ENCODE measurements around the gene CARD11.

Gene CARD11

GRCh38 chr7:2856388-2857169, 187.1 kb downstream of the CARD11 start:
- H3K4me3 ChIP-seq (ENCODE audit: low read depth, low read length), result no peak overlapping the region

Data from iPS-11a (cell line).